GM21723 (cell line): ENCODE measurements around the gene NPAS4.
"Not testable (repeated sequence)": the region's sequence is repeated elsewhere in the genome, so short reads cannot be mapped to it uniquely, and the experiment has no call there.

Source experiments
- ATAC-seq: cut with Tn5 transposase; IDR thresholded peaks from one replicate; pipeline ENCODE4 v1.9.1; 2021; ENCODE audit warnings: mild to moderate bottlenecking, moderate library complexity; ENCODE audit not compliant: unreplicated experiment

Gene NPAS4

DNA sequence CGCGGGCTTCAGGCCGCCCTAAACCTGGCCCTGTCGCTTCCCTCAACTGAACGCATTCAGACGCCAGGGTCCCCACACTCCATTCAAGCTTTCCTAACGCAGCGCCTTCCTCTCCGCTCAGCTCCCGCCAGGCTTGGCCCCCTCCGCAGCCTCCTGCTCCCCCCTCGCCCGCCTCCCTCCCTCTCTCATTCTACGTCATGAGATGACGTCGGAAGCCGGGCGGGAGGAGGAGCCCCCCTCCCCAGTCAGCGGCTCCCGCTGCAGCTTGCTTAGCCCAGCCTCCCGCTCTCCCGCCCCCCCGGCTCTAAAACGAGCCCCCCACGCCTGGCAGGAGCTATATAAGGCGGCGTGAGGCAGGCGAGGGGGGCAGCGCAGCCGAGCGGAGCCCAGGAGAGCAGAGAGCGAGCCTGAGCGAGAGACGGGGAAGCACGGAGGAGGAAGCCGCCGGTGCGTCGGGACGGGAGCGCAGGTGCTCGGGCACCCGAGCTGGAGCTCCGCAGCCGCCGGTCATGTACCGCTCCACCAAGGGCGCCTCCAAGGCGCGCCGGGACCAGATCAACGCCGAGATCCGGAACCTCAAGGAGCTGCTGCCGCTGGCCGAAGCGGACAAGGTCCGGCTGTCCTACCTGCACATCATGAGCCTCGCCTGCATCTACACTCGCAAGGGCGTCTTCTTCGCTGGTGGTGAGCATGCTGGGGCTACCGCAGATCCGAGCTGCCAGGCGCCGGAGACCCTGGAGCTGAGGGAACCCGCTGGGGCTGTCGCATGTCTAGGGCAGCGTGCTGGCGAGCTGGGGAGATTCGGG is at the start of gene NPAS4:
Gene NPAS4 (plus strand): TSS at position 365 of the 806 bp plus-strand sequence. CDS start 145 bp downstream, at position 510.
- ATAC-seq, result no peak

DNA sequence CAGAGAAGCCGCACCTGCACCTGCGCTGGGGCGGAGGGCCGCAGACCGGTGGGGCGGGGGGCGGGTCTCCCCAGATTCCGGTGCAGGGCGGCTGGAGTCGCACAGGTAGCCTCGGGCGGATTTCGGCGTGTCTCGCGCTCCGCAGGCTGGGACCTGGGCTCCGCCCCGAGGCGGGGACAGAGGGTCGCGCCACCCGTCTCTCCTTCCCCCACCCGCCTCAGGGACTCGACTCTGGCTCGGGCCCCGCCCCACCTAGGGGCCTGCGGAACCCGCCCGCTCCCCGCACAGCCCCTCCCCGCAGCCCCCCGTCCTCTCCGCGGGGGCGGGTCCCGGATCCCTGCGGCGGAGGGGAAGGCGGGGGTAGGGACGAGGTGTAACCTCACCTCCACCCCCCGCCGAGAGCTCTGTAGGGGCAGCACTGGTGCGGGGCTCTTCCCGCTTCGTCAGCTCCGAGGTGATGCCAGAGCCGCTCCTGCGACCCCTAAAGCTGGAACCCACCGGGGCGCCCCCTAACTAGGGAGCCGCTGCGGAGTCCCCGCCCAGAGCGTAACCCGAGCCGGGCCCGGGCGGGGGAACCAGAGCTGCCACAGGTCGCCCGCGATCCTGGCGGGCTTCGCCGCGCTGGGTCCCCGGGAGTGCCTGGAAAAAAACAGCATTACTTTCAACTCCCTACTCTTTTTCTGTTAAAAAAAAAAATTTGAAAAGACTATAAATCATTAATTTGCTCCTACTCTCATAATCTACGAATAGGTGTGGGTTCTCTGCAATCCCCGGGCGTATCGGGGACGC is 49.0 kb upstream of the NPAS4 start, which contains the start of gene SLC29A2:
Gene SLC29A2 (minus strand): TSS at position 134 of the 789 bp plus-strand sequence. CDS start 169 bp downstream, outside the sequence.
- peak; percentile 76 for ATAC-seq

DNA sequence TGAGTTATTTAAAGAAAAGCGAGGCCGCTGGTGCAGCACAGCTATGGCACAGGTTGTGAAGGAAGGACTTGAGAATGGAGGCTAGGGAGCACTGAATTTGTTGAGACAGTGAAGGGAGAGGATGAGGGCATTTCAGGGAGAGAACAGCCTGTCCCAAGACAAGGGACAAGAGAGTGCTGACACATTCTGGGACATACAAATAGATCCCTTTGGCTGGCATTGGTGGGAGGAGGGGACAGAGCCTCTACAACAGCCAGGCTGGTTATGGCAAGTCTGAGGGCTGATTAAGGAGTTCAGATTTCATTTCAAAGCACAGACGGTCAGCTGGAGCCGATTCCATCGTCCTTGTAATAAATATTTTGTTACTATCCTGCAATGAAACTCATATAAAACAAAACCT is 47.6 kb upstream of the NPAS4 start:
- ATAC-seq, result no peak

DNA sequence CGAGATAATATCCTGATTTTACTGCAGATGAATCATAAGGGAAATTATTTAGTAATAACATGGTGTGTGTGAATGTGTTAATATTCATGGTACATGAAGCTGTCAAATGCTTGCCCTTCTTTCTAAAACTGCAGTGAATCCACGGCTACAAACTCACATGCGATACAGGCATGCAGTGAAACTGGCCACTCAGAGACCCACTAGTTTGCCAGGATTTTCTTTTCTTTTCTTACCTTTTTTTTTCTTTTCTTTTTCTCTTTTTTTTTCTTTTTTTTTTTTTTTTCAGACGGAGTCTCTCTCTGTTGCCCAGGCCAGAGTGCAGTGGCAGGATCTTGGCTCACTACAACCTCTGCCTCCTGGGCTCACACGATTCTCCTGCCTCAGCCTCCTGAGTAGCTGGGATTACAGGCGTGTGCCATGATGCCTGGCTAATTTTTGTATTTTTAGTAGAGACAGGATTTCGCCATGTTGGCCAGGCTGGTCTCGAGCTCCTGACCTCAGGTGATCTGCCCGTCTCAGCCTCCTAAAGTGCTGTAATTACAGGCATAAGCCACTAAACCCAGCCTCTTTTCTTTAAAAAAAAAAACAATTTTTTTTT is 47.0 kb upstream of the NPAS4 start:
- ATAC-seq, result not testable (repeated sequence)

DNA sequence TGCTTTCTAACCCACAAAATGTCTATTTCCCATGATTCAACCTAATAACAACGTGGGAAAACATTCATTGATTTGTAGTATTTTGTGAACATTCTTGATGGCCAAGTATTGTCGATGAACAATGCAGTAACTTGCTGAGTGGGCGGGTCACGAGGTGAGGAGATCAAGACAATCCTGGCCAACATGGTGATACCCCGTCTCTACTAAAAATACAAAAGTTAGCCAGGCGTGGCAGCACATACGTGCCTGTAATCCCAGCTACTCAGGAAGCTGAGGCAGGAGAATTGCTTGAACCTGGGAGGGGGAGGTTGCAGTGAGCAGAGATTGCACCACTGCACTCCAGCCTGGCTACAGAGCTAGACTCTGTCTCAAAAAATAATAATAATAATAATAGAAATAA is 40.6 kb upstream of the NPAS4 start:
- ATAC-seq, result not testable (repeated sequence)

DNA sequence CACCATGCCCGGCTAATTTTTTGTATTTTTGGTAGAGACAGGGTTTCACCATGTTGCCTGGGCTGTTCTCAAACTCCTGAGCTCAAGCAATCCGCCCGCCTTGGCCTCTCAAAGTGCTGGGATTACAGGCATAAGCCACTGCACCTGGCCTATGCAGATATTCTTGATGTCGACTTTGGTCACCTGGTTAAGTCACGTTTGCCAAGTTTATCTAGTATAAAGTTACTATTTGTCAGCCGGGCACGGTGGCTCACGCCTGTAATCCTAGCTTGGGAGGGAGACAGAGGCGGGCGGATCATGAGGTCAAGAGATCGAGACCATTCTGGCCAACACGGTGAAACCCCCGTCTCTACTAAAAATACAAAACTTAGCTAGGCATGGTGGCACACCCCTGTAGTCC is 36.5 kb upstream of the NPAS4 start:
- ATAC-seq, result not testable (repeated sequence)

DNA sequence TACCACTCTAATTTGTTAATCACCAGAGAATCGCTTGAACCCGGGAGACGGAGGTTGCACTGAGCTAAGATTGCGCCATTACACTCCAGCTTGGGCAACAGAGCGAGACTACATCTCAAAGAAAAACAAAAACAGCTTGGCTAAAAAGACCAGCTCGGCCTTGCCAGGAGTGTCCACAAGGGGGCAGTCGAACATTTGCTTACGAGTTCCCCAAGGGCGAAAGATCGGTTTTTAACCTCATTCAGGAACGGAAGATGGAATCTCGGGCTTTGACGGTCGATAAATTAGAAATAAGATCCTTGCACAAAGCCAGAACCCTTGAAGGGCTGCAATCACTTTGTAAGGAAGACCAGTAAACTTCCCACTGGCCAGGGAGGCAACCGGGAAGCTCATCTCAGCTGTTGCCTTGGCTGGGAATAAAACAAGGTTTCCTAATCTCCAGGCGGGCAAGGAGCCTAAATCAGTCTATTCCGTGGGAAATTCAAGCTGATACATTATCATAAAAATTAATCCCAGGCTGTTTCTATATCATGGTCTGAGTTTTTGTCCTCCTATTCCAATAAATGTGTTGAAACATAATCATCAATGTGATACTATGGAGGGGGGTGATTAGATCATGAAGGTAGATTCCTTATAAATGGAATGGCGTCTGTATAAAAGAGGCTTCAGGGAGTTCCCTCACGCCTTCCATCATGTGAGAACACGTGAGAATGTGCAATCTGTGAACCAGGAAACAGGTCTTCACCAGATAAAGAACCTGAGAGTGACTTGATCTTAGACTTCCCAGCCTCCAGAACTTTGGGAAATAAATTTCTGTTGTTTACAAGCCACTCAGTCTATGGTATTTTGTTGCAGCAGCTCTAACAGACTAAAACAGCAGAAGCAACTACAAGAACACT is 34.4 kb upstream of the NPAS4 start:
- ATAC-seq, result no peak

DNA sequence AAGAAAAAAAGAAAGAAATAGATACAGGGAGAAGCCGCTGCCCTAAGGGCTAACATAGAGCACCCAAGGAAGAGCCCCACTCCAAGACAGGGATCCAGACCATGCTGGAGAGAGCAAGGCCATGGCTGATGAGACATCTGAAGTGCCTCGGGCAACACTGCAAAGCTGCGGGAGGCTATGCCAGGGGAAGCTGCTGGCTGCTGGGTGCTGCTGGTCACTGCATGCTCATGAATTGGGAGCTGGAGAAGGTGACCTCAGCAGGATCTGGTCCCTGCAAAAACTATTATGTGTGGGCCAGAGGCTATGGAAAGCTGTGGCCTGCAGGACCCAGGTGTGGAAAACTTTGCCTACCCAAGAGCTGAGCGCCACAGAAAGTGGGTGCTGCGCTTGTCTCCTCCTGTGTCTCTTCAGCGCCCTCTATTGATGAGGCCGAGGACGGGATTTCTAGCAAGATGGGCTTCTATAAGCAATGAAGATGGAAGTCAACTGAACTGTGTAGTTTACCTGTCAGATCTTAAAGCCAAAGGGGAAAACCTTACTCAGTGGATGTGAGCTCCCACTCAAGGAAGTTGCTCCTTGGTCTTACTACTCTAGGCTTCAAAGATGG is 32.0 kb upstream of the NPAS4 start:
- no peak for ATAC-seq

DNA sequence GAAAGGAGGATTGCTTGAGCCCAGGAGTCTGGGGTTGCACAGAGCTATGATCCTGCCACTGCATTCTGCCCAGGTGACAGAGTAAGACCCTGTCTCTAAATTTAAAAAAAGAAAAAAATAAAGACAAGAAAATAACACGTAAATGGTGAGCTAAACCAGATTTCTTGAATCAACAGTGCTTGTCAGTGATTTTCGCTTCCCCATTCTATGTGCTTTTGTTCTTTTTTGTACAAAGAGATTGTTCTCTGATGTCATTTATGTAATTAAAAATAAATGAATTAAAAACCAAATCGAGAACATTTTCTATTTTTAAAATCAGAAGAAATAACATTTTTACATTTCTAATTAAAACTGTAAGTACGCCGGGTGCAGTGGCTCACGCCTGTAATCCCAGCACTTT is 29.5 kb upstream of the NPAS4 start:
- no peak for ATAC-seq

DNA sequence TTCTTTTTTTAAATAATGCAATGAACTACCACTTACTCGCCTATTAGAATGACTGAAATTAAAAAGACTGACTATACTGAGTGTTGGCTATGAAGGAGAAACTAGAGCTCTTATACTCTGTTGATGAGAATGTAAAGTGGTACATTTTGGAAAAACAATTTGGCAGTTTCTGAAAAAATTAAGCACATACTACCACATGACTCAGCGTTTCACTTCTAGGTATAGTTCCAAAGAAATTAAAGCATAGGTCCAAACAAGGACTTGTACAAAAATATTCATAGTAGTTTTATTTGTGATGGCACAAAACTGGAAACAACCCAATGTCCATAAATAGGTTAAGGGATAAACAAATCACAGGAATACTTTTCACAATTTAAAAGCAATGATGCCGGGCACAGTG is 26.9 kb upstream of the NPAS4 start:
- ATAC-seq, result no peak

DNA sequence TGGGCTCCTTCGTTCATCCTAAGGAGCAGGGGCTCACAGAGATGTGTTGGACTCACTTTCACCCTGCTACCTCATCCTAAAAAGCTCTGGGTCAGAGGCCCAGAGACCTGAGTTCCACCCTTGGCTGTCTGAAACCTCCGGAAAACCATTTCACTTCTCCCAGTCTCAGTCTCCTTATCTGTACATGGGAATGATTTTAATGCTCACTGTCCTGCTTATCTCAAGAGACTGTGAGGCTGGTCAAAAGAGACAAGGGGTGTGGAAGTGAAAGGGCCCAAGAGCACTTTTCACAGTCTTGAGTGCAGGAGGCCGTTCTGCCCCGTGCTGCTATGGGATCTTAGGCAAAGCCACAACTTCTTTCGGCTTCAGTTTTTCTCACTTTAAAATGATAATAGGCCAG is 13.2 kb upstream of the NPAS4 start:
- no peak for ATAC-seq

DNA sequence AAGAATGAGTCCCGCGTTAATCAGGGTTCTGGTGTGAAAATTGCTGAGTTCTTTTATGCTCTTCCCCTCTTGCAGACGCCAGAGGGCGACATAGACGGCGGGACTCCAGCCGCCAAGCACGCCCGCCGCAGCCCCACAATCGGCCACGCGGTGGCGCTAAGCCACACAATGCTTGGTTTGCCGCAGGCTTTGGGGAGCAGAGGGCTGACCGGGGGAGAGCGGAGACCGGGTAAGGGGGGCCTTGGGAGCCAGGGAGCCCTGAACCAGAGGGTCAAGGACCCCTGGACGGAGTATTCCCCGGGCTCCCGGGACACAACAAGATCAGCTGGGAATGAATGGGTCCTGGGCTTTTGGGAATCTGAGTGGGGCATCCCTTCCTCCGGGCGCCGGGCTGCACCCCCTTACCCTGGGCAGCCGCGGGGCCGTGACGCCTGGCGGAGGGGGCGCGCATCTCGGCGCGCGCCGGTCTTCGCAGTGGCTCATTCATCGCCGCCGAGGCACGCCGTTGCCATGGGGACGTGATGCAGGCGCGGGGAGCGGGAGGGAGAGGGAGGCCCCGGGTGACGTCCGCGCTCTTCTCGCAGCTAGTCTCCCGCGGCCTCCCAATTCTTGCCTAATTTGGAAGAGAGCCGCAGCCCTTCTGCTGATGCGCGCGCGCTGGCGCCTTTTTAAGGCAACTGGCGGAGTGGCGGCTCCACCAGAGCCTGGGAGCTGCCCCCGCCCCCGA is 12.2 kb upstream of the NPAS4 start:
- peak; percentile 65 for ATAC-seq

DNA sequence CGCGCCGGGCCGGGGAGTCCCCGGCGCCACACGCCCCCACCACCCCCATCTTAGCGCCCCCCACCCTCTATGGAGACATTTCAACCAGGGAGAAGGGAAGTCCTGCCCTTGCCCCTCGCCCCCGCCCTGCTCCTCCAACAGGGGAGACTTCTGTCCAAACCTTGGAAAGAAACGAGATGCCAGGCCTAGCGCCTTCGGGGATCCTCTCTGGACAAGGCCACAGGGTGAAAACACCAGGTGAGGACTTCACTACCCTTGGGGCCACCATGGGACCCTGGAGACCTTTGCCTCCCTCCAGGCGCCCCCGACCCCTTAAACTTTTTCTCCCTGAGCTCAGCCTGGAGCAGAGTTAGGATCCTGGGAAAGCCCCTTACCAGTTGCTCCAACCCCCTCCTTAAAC is 11.6 kb upstream of the NPAS4 start:
- no peak for ATAC-seq

DNA sequence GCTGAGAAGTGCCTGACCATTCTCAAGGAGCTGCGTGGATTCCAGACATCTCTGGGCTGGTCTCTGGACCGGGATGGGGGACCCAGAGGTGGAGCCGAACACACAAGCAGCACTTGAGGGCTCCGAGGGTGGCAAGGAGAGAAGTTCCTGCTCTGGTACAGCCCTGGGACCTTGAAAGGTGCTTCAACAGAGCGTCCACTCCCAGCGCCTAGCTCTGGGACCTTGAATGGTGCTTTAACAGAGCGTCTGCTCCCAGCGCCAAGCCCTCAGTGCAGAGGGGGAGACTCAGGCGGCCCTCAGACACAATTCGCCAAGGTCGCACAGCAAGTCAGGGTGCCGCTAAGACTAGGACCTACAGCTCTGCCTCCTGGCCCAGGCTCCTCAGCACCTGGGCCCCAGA is 10.6 kb upstream of the NPAS4 start:
- no peak for ATAC-seq

DNA sequence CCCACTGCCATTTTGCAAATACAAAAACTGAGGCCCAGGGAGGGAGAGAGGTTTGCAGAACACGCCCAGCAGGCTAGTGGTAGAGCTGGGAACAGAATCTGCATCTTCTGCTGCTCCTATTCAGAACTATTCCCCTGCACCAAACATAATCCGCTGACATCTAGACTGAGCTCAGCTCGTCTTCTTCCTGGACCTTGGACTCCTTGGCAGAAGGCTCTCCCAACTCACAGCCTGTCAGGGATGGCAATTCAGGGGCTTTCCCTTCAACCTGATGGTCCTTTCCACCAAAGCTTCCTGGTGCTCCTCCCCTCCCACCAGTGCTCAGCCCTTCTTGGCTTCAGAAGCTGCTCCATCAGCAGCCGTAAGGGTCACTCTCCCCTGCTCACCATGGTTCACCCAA is 9.5 kb upstream of the NPAS4 start:
- ATAC-seq, result no peak

DNA sequence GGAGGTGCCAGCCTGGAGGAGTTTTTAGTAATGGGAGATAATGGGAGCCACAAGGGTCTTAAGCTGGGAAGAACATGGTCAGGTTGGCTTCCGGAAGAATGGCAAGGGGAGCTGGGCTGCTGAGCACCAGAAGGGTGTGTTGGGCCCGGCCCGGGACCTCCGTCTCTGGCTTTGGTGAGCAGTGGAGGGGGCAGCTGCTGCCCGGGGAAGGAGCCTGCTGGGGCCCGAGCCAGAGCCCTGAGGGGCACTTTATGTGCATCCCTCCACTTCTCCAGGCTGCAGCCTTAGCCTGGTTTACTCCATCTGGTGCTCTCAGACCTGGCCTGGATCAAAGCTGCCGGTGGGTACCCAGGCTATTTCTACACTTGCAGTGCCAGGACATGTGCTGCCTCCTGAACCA is 8.7 kb upstream of the NPAS4 start:
- no peak for ATAC-seq

DNA sequence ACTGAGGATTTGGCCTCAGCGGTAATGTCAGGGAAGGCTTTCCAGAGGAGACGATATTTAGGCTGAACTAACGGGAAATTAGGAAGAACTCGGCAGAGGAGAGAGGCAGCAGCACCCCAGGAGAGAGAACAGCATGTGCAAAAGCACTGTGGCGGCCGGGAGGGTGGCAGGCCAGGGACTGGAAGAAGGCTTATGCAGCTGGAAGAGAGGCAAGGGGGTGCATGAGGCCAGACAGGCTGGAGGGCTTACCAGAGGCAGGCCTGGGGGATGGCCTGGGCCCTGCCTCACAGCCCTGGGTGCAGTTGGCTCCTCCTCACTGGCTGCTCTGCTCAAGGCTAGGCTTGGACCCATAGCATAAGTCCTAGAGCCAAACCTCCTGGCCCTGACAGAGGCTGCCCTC is 7.7 kb upstream of the NPAS4 start:
- ATAC-seq, result no peak

DNA sequence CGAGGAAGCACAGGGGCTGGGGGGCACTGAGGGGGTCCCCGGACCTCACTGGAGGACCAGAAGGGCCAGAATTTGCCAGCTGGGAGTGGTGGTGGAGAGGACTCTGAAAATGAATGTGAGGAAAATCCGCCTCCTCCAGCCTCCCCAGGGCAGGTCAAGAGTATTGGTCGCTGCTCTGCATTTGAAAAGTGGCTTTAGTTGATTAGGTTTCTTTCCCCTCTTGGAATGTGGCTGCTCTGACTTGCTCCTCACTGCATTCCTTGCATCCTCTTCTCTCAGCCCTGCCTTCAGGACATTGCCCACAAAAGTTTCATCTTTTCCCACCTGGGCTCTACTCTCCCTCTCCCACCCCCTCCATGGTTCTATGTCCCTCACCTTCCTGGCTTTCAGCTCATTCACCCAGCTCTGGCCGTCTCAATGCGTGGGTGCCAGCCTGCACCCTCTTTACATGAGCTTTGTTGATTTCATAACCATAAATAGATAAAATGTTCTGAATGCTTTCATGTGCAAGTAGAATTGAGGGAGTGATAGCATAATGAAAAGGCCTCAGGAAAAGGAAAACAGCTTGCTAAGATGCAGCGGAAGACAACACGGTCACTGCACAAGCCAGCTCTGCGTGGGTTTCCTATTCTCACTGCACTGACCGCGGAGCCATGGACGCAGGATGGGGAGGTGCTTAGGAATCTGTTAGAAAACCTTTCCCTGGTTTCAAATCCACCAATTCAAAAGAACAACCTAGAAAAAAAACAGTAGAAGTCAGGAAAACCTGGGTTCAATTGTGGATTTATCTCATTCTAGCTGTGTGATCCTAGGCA is 6.5 kb upstream of the NPAS4 start:
- ATAC-seq, result no peak

DNA sequence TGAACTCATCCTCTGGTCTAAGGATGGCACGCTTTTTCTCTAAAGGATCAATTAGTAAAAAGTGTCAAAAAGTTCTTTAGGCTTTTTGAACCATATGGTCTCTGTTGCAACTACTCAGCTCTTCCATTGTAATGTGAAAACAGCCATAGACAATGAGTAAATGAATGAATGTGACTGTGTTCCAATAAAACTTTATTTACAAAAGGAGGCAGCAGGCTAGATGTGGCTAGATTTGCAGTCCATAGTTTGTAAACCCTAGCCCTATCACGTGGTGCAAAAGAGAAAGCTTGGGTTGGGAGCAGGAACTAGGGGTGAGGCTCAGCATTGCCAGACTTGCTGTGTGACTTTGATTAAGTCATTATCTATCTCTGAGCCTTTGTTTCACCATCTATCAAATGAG is 5.4 kb upstream of the NPAS4 start:
- ATAC-seq, result no peak
